Fibroblast of skin of left biceps (primary cell): ENCODE results near the gene C15orf39.

Source experiments
- DNase-seq, 2 experiments: peaks; one replicate each; pipeline ENCODE4 v3.0.0-alpha.2; 2013; ENCODE audit warnings: low read depth in 2 of 2

Gene C15orf39

DNA sequence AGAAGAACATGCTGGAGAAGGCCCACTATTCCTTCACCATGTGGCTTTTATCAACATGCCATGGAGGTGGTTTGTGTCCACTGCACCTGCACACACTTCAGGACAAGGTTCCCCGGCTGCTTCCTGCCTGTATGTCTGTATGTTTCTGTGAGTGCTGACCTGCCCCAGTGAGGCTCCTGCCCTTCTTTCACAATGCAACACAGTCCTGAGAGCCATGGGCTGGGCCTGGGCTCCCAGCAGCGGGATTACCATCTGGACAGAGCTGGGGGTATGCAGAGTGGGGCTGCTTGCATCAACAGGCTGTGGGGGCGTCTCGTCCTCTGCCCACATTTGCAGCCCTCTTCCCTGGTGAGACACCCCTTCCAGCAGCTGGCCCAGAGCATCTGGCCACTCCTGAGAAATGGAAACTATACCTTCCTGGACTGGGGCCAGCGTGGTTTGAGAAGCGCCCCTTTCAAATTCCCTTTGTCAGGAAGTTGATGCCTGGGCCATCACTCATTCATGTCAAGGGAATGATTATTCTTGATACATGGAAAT lies 29.3 kb upstream of the C15orf39 start:
- no peak for DNase-seq

GRCh38 chr15:75174102-75174501 lies 27.6 kb upstream of the C15orf39 start:
- no peak for DNase-seq

GRCh38 chr15:75174729-75175128 lies 27.0 kb upstream of the C15orf39 start:
- DNase-seq: no peak

DNA sequence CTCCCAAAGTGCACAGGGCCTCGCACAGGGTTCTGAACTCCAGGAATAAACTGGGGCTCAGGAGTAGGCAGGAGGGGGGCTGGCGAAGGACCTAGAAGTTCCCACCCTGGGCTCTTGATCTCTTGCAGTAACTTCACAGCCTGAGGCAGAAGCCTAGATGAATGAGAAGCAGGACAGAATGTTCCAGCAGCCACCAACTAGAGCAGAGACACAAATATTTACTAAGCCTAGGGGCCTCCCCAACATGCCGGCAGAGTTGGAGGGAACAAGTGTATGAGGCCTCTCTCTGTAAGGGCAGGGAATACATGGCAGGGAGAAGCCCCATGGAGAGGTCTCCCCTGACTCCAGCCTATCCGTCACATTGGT lies 25.3 kb upstream of the C15orf39 start:
- DNase-seq: no peak

- DNase-seq: no peak
Measured at GRCh38 chr15:75177360-75178071, 24.2 kb upstream of the C15orf39 start.

GRCh38 chr15:75178171-75178937 lies 23.3 kb upstream of the C15orf39 start:
- DNase-seq: no peak

GRCh38 chr15:75178938-75179745 lies 22.5 kb upstream of the C15orf39 start:
- DNase-seq: no peak

- no peak for DNase-seq
Measured at GRCh38 chr15:75179746-75180140, 21.9 kb upstream of the C15orf39 start.

GRCh38 chr15:75181780-75182179 lies 19.9 kb upstream of the C15orf39 start:
- no peak for DNase-seq

DNA sequence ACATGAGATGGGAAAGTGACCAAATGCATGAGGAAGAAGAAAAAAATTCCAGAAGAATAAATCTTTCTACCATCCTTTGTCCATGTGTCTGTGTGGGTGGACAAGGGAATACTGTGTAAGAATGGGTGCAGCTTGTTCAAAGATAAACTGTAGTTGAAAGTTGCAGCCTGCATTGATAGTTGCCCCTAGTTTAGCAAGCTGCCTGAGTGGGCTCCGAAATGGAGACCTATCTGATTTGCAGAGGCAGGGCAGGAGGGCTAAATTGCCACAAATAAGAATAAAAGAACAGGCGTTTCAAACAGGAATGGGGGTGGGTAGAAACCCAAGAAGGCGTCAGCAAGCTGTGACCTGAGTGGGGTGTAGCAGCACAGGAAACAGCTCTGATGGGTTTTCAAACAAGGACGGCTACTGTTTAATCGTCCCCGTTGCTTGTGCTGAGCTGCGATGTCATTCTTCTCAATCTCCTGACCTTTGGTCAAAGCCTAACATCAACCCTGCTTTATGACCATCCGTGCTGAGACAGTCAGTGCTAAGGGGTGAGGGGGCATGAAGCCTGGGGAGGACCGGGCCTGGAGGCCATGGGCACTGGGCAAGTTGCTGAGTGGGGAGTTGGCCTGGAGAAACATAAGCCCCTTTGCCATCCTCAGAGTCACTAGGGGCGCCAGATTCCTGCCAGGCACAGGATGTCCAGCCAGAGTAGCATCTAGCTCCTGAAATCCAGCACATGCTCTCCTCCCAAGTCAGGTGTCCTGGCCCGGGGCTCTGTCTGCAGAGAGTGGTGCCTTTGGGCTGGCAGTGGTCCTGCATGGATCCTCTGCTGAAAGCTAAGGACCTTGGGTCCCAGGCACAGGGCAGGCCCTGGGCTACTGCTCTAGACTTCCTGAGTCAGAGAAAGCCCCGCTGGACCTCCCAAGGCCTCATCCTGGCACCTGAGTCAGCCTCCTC lies 19.2 kb upstream of the C15orf39 start:
- DNase-seq: no peak

DNA sequence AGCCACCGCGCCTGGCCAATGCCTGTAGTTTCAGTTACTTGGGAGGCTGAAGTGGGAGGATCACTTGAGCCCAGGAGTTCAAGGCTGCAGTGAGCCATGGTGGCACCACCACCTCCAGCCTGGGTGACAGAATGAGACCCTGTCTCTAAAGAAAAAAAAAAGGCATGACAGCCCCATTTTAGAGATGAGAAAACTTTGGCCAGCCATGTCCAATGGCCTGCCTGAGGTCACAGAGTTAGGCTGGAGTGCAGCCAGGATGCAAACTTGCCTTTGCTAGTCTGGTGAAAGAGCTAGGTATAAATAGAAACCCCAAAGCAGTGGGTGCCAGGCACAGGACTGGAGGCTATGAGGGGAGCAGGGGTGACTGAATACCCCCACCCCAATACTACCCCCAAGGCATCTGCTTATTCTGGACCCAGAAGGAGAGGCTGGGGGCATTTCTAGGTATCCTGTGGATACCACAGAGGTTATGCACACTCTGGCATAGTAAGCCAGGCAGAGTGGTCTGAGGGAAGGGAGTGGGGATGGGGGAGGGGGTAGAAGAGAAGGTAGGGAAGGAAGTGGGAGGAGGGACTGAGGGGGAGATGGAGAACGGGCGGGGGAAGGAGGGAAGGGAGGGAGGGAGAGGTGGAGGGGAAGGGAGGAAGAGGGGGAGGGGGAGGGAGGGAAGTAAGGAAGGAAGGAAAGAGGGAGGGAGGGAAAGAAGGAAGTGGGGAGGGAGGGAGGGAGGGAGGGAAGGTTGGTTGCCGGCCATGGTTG lies 16.2 kb upstream of the C15orf39 start:
- DNase-seq: no peak

- DNase-seq: no peak
Measured at GRCh38 chr15:75186044-75186443, 15.6 kb upstream of the C15orf39 start.

GRCh38 chr15:75188499-75188898 lies 13.2 kb upstream of the C15orf39 start:
- no peak for DNase-seq

DNA sequence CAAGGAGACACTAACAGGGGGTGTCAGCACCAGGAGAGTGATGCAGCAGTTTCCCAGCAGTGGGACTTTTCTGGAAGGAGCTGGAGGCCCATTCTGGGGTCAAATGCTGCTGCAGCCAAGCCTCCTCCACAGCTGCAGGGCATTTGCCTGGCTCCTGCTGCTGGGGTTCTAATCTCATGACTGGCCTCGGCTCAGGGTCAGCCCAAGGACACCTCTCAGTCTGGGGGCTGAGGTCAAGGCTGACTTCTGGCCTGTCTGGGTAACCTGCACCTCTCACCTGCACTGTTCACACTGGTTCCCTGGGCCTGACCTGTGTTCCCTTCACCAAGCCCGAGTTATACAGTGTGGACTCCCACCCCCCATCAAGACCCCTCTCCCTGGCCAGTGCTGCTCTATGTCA lies 10.4 kb upstream of the C15orf39 start:
- no peak for DNase-seq

DNA sequence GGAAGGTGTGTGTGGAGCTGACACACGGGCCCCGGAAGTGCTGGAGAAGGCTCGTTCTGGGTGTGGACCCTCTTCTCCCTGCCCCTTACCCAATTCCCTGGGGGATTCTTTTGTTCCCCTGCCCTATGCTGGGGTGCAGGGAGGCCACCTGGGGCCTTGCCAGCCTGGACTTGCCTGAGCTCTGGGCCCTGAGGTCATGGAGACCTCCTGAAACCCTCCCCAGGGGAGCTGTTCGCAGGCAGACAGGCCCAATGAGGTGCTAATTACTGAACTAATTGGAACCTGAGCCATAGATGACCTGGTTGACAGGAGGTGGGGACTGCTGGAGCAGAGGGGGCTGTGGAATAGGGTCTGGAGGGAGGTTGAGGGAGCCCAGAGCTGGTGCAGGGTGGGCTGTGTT lies 9.4 kb upstream of the C15orf39 start:
- DNase-seq: no peak

DNA sequence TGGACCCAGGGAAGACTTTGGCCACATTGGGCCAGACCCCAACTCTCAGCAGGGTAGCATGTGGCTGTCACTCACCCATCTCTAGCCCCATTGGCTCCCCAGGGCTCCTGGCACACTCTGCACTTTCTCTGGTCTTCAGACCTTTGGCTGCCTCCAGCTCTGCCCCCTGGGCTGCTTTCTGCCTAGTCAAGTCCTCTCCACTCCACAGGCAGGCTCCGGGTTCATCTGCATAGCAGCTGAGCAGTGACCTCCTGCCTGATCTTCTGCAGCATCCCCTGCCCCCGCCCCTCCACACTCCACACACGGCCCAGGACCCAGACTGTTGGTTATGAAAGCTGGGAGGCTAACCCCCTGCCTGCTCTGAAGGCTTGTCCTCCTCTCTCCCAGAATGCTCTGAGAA lies 8.4 kb upstream of the C15orf39 start:
- no peak for DNase-seq

GRCh38 chr15:75193976-75194375 lies 7.7 kb upstream of the C15orf39 start:
- no peak for DNase-seq

- no peak for DNase-seq
Measured at GRCh38 chr15:75194397-75194796, 7.3 kb upstream of the C15orf39 start.

DNA sequence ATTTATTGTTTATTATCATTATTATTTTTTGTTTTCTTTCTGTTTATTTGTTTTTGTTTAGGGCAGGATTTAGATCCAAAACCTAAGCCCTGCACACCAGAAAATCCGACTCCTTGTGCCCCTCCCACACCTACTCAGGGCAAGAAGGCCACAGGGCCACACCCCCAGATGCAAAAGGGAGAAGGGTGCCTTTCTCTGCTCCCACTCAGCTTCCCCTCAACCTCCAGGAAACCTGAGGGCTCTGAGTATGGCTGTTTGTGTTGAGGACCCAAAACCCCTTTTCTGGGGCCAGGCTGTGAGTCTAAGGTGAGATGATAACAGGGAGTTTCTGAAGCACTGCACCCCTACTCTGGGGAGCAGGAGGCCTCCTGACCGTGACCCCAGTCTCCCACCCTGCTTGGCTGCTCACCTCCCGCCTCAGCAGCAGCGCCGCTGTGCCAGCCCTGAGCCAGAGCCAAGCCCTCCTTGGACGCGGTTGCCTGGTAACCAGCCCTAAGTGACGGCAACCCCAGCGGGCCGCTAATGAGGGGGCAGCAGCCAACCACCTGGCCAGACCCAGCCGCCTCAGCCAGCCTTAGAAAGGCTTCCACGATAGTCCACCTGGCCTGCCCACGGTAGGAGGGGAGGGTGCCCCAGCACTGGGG lies 6.4 kb upstream of the C15orf39 start:
- no peak for DNase-seq

GRCh38 chr15:75195766-75196241 lies 5.9 kb upstream of the C15orf39 start:
- no peak for DNase-seq
